HepG2 (cell line): ENCODE results near the gene GNG7. TPM values are rescaled to one million over a fixed set of nuclear protein-coding genes. Genes with fewer than 3 reads are reported as not detected.

Experiments used
- BRD4 ChIP-seq: sonication (generic); formaldehyde crosslinking; IDR thresholded peaks from 2 replicates; pipeline ENCODE4 v1.4.0; 2020; ENCODE audit warnings: missing genetic modification reagents
- JUND ChIP-seq: sonication (generic); formaldehyde crosslinking; IDR thresholded peaks from 2 replicates; pipeline ENCODE4 v1.8.0; 2022; ENCODE audit warnings: mild to moderate bottlenecking, missing genetic modification reagents
- KDM4B ChIP-seq: sonication (generic); formaldehyde crosslinking; IDR thresholded peaks from 2 replicates; pipeline ENCODE4 v1.4.0; 2020; ENCODE audit warnings: missing genetic modification reagents
- KLF15 ChIP-seq: sonication (generic); formaldehyde crosslinking; IDR thresholded peaks from 2 replicates; pipeline ENCODE4 v1.8.1; 2023; ENCODE audit warnings: borderline replicate concordance, mild to moderate bottlenecking, inconsistent platforms, missing genetic modification reagents, mixed read lengths
- MIXL1 ChIP-seq: IDR thresholded peaks from 2 replicates; pipeline ENCODE4 v1.6.1; 2016
- NAIF1 ChIP-seq: sonication (generic); formaldehyde crosslinking; IDR thresholded peaks from 2 replicates; pipeline ENCODE4 v1.5.0; 2020; ENCODE audit warnings: mild to moderate bottlenecking, missing genetic modification reagents, borderline replicate concordance
- RAD21 ChIP-seq: fragments of 450-650 bp; formaldehyde crosslinking; IDR thresholded peaks from 2 replicates; pipeline ENCODE4 v1.5.0; 2020; ENCODE audit warnings: mild to moderate bottlenecking
- SMAD3 ChIP-seq: sonication (generic); formaldehyde crosslinking; IDR thresholded peaks from 2 replicates; pipeline ENCODE4 v1.4.0; 2020; ENCODE audit warnings: missing genetic modification reagents
- SRF ChIP-seq: IDR thresholded peaks from 2 replicates; pipeline ENCODE4 v1.6.1; 2011; ENCODE audit warnings: mild to moderate bottlenecking, low read depth, low read length, moderate library complexity
- SRSF4 ChIP-seq: fragments of 200-400 bp; formaldehyde crosslinking; IDR thresholded peaks from one replicate; pipeline ENCODE4 v1.6.1; 2018; ENCODE audit warnings: mild to moderate bottlenecking, low read depth, low read length, moderate library complexity; ENCODE audit not compliant: poor library complexity, severe bottlenecking
- YEATS2 ChIP-seq: sonication (generic); formaldehyde crosslinking; IDR thresholded peaks from 2 replicates; pipeline ENCODE4 v1.4.0; 2020; ENCODE audit warnings: missing genetic modification reagents, borderline replicate concordance
- YEATS4 ChIP-seq: sonication (generic); formaldehyde crosslinking; IDR thresholded peaks from 2 replicates; pipeline ENCODE4 v1.4.0; 2020; ENCODE audit warnings: missing genetic modification reagents, borderline replicate concordance
- ZNF101 ChIP-seq: sonication (generic); formaldehyde crosslinking; IDR thresholded peaks from 2 replicates; pipeline ENCODE4 v1.4.0; 2020; ENCODE audit warnings: mild to moderate bottlenecking, low read depth, missing genetic modification reagents, borderline replicate concordance
- ZNF441 ChIP-seq: sonication (generic); formaldehyde crosslinking; IDR thresholded peaks from 2 replicates; pipeline ENCODE4 v1.7.0; 2021; ENCODE audit warnings: missing genetic modification reagents, borderline replicate concordance
- ZNF674 ChIP-seq: sonication (generic); formaldehyde crosslinking; IDR thresholded peaks from 2 replicates; pipeline ENCODE4 v1.5.0; 2020; ENCODE audit warnings: low read depth, mild to moderate bottlenecking, missing genetic modification reagents
- ZNF788 ChIP-seq: sonication (generic); formaldehyde crosslinking; IDR thresholded peaks from 2 replicates; pipeline ENCODE4 v1.5.0; 2020; ENCODE audit warnings: mild to moderate bottlenecking, missing genetic modification reagents, borderline replicate concordance
- ZSCAN29 ChIP-seq: sonication (generic); formaldehyde crosslinking; conservative IDR thresholded peaks from 2 replicates; pipeline ENCODE4 v1.4.0; 2020; ENCODE audit warnings: mild to moderate bottlenecking, missing genetic modification reagents
- ZSCAN31 ChIP-seq: sonication (generic); formaldehyde crosslinking; IDR thresholded peaks from 2 replicates; pipeline ENCODE4 v1.5.0; 2020; ENCODE audit warnings: low read depth, mild to moderate bottlenecking, missing genetic modification reagents
- polyA plus RNA-seq, 8 experiments: library from polyadenylated mRNA; depleted of rRNA in 3 of 8; stranded (reverse) in 7 of 8; unstranded in 1 of 8; fragments of >200 nt; fragmentation: Illumina TruSeq in 4 of 8; extraction: Trizol in 4 of 8; gene quantifications; 2 replicates each; pipeline versions ENCODE4 v1.2.1 to v1.2.3, GENCODE V29; 2011 to 2016; ENCODE audit warnings: low read depth in 4 of 8, missing spikeins in 1 of 8, mixed read lengths in 1 of 8; ENCODE audit not compliant: insufficient read depth in 1 of 8
- total RNA-seq, 5 experiments: library from RNA; depleted of rRNA; stranded (reverse); fragments of >200 nt; fragmentation: Illumina TruSeq; extraction: Trizol; gene quantifications; 2 replicates each; pipeline ENCODE4 v1.2.3, GENCODE V29; 2016; ENCODE audit warnings: low read depth in 1 of 5
- TF ChIP-seq, protein P1 (sequence below): sonication (generic); formaldehyde crosslinking; IDR thresholded peaks from 2 replicates; pipeline ENCODE4 v1.4.0; 2020; ENCODE audit warnings: mild to moderate bottlenecking, missing genetic modification reagents
- TF ChIP-seq, protein P2 (sequence below): sonication (generic); formaldehyde crosslinking; conservative IDR thresholded peaks from 2 replicates; pipeline ENCODE4 v1.4.0; 2020; ENCODE audit warnings: mild to moderate bottlenecking, missing genetic modification reagents, moderate library complexity
- TF ChIP-seq, protein P3 (sequence below): sonication (generic); formaldehyde crosslinking; IDR thresholded peaks from 2 replicates; pipeline ENCODE4 v1.5.0; 2020; ENCODE audit warnings: missing genetic modification reagents
- TF ChIP-seq, protein P4 (sequence below): sonication (generic); formaldehyde crosslinking; IDR thresholded peaks from 2 replicates; pipeline ENCODE4 v1.4.0; 2020; ENCODE audit warnings: mild to moderate bottlenecking, low read depth, missing genetic modification reagents
- TF ChIP-seq, protein P5 (sequence below): sonication (generic); formaldehyde crosslinking; IDR thresholded peaks from 2 replicates; pipeline ENCODE4 v1.5.0; 2020; ENCODE audit warnings: mild to moderate bottlenecking, missing genetic modification reagents

The GNG7 gene
- total and polyA plus RNA-seq, 2 of the 13 experiments (the other 11 are each of a cell fraction or from before 2014, with no cell fraction given): 1.4 to 3.3 TPM

DNA sequence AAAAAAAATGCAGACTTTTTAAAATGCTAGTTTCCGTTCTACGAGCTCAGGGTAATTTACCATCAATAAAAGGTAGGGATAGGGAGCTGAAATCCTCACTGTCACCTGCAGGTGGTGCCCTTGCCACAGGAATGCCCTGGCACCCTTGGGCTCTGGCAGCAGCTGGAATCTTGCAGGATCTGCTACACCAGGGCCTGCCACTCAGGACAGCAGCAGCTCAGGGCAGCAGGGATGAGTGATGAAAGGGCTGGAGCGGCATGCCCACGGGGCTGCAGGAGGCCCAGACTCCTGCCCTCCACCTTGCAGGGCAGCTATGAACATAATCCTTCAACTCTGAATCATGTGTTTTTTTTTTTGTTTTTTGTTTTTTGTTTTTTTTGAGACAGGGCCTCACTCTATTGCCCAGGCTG is 54.0 kb downstream of the GNG7 start (continued):
- TF ChIP-seq YEATS2 (CRISPR knock-in tag) (no peak; the same call in 1 of the 2 replicates), BRD4 (CRISPR knock-in tag) (no peak), ZNF674 (no peak), ZSCAN31 (CRISPR knock-in tag) (no peak), ZNF788 (no peak; the same call in 1 of the 2 replicates), JUND (no peak), YEATS4 (no peak), SMAD3 (CRISPR knock-in tag) (no peak), KDM4B (CRISPR knock-in tag) (no peak), SRSF4 (no peak), ZNF441 (no peak), KLF15 (CRISPR knock-in tag) (no peak), ZSCAN29 (CRISPR knock-in tag) (no peak), NAIF1 (CRISPR knock-in tag) (no peak), MIXL1 (CRISPR knock-in tag) (0 out of 2 replicates have a peak, but pooled peaks have one; percentile 14), SRF (no peak), ZNF101 (CRISPR knock-in tag) (no peak), RAD21 (CRISPR knock-in tag) (peak; percentile 96)
- TF ChIP-seq, protein P1, sequence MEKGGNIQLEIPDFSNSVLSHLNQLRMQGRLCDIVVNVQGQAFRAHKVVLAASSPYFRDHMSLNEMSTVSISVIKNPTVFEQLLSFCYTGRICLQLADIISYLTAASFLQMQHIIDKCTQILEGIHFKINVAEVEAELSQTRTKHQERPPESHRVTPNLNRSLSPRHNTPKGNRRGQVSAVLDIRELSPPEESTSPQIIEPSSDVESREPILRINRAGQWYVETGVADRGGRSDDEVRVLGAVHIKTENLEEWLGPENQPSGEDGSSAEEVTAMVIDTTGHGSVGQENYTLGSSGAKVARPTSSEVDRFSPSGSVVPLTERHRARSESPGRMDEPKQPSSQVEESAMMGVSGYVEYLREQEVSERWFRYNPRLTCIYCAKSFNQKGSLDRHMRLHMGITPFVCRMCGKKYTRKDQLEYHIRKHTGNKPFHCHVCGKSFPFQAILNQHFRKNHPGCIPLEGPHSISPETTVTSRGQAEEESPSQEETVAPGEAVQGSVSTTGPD (CRISPR knock-in tag): no peak
- TF ChIP-seq, protein P2, sequence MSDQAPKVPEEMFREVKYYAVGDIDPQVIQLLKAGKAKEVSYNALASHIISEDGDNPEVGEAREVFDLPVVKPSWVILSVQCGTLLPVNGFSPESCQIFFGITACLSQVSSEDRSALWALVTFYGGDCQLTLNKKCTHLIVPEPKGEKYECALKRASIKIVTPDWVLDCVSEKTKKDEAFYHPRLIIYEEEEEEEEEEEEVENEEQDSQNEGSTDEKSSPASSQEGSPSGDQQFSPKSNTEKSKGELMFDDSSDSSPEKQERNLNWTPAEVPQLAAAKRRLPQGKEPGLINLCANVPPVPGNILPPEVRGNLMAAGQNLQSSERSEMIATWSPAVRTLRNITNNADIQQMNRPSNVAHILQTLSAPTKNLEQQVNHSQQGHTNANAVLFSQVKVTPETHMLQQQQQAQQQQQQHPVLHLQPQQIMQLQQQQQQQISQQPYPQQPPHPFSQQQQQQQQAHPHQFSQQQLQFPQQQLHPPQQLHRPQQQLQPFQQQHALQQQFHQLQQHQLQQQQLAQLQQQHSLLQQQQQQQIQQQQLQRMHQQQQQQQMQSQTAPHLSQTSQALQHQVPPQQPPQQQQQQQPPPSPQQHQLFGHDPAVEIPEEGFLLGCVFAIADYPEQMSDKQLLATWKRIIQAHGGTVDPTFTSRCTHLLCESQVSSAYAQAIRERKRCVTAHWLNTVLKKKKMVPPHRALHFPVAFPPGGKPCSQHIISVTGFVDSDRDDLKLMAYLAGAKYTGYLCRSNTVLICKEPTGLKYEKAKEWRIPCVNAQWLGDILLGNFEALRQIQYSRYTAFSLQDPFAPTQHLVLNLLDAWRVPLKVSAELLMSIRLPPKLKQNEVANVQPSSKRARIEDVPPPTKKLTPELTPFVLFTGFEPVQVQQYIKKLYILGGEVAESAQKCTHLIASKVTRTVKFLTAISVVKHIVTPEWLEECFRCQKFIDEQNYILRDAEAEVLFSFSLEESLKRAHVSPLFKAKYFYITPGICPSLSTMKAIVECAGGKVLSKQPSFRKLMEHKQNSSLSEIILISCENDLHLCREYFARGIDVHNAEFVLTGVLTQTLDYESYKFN (CRISPR knock-in tag): no peak
- TF ChIP-seq, protein P3, sequence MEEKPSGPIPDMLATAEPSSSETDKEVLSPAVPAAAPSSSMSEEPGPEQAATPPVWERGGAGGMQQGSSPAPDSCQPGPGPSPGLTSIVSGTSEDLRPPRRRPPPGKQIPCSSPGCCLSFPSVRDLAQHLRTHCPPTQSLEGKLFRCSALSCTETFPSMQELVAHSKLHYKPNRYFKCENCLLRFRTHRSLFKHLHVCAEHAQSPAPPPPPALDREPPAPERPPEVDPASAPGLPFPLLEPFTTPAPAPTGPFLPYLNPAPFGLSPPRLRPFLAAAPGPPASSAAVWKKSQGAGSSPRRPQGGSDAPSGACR (CRISPR knock-in tag): no peak
- TF ChIP-seq, protein P4, sequence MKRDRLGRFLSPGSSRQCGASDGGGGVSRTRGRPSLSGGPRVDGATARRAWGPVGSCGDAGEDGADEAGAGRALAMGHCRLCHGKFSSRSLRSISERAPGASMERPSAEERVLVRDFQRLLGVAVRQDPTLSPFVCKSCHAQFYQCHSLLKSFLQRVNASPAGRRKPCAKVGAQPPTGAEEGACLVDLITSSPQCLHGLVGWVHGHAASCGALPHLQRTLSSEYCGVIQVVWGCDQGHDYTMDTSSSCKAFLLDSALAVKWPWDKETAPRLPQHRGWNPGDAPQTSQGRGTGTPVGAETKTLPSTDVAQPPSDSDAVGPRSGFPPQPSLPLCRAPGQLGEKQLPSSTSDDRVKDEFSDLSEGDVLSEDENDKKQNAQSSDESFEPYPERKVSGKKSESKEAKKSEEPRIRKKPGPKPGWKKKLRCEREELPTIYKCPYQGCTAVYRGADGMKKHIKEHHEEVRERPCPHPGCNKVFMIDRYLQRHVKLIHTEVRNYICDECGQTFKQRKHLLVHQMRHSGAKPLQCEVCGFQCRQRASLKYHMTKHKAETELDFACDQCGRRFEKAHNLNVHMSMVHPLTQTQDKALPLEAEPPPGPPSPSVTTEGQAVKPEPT (CRISPR knock-in tag): no peak
- TF ChIP-seq, protein P5, sequence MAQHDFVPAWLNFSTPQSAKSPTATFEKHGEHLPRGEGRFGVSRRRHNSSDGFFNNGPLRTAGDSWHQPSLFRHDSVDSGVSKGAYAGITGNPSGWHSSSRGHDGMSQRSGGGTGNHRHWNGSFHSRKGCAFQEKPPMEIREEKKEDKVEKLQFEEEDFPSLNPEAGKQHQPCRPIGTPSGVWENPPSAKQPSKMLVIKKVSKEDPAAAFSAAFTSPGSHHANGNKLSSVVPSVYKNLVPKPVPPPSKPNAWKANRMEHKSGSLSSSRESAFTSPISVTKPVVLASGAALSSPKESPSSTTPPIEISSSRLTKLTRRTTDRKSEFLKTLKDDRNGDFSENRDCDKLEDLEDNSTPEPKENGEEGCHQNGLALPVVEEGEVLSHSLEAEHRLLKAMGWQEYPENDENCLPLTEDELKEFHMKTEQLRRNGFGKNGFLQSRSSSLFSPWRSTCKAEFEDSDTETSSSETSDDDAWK (CRISPR knock-in tag): no peak
